Right atrium auricular region (tissue), 2 donors: Measurements from ENCODE around the gene FANCM. TPM values are rescaled to one million over a fixed set of nuclear protein-coding genes. Genes with fewer than 3 reads are reported as not detected.
"Not testable (repeated sequence)": the region's sequence is repeated elsewhere in the genome, so short reads cannot be mapped to it uniquely, and the experiment has no call there.

Experiments used
- DNase-seq: peaks from one replicate; pipeline ENCODE4 v3.0.0-alpha.2; 2019; ENCODE audit warnings: low spot score
- H3K27ac ChIP-seq, 2 donors: fragments of 200-600 bp; sonication (generic); 1 replicate in 1 of 2; 2 replicates in 1 of 2; pipeline ENCODE4 v1.5.1; 2016 to 2019
- H3K27me3 ChIP-seq, 2 donors: fragments of 200-600 bp; sonication (generic); one replicate each; pipeline versions ENCODE4 v1.5.1 to v1.6.0; 2017 to 2019
- H3K36me3 ChIP-seq: fragments of 200-600 bp; sonication (generic); one replicate; pipeline ENCODE4 v1.5.1; 2016
- H3K4me1 ChIP-seq, 2 donors: fragments of 200-600 bp; sonication (generic); one replicate each; pipeline versions ENCODE4 v1.5.1 to v1.6.0; 2017 to 2019
- H3K4me3 ChIP-seq, 2 donors: fragments of 200-600 bp; sonication (generic); 1 replicate in 1 of 2; 2 replicates in 1 of 2; pipeline ENCODE4 v1.5.1; 2017 to 2019; ENCODE audit warnings: mild to moderate bottlenecking in 1 of 2, moderate library complexity in 1 of 2
- H3K9me3 ChIP-seq, 2 donors: fragments of 200-600 bp; sonication (generic); one replicate each; pipeline ENCODE4 v1.5.1; 2019
- CTCF ChIP-seq, 2 donors: fragments of 200-600 bp; sonication (generic); IDR thresholded peaks; one replicate each; pipeline ENCODE4 v1.5.1; 2019; ENCODE audit warnings: antibody characterized with exemption in 2 of 2
- total RNA-seq, 2 donors: library from RNA; depleted of rRNA; stranded (reverse); fragments of >200 nt; gene quantifications; one replicate each; pipeline ENCODE4 v1.1.0, GENCODE V29; 2016

The FANCM gene
- total RNA-seq, 2 donors from 2014 or later, result 1.9 to 3.9 TPM

- TF ChIP-seq CTCF (IDR thresholded peaks at IDR 0.05), result peak in 1 of 2 donors; percentile 22
- Histone ChIP-seq H3K9me3 (no peaks in the 10 kb centered on the region), H3K27me3 (no peaks in the 10 kb centered on the region), H3K4me1 (no peaks in the 10 kb centered on the region), H3K4me3 (no peak overlapping the region), H3K36me3 (no peaks in the 10 kb centered on the region), H3K27ac (no peak overlapping the region)
- DNase-seq, result no peak
Measured at GRCh38 chr14:45201905-45202304, 66.2 kb downstream of the FANCM start.

- H3K9me3 ChIP-seq, result no peaks in the 10 kb centered on the region
- no peak for TF ChIP-seq CTCF (IDR thresholded peaks at IDR 0.05)
- no peaks in the 10 kb centered on the region for H3K27me3 ChIP-seq
- DNase-seq, result no peak
- H3K4me1 ChIP-seq, result no peaks in the 10 kb centered on the region
- H3K27ac ChIP-seq, result no peak overlapping the region
- no peak overlapping the region for H3K4me3 ChIP-seq
- H3K36me3 ChIP-seq, result no peaks in the 10 kb centered on the region
Measured at GRCh38 chr14:45204241-45204640, 68.5 kb downstream of the FANCM start.

- no peaks in the 10 kb centered on the region for H3K27me3 ChIP-seq
- no peaks in the 10 kb centered on the region for H3K9me3 ChIP-seq
- TF ChIP-seq CTCF (IDR thresholded peaks at IDR 0.05), result no peak
- DNase-seq, result no peak
- no peaks in the 10 kb centered on the region for H3K36me3 ChIP-seq
- H3K27ac ChIP-seq, result no peak overlapping the region
- H3K4me1 ChIP-seq, result no peaks in the 10 kb centered on the region
- H3K4me3 ChIP-seq, result no peak overlapping the region
Measured at GRCh38 chr14:45210159-45210558, 74.4 kb downstream of the FANCM start.

GRCh38 chr14:45211295-45211694, 75.6 kb downstream of the FANCM start:
- Histone ChIP-seq H3K4me1 (no peaks in the 10 kb centered on the region), H3K27ac (no peak overlapping the region), H3K36me3 (no peaks in the 10 kb centered on the region), H3K9me3 (no peaks in the 10 kb centered on the region), H3K4me3 (no peak overlapping the region), H3K27me3 (no peaks in the 10 kb centered on the region)
- no peak for TF ChIP-seq CTCF (IDR thresholded peaks at IDR 0.05)
- DNase-seq, result no peak

GRCh38 chr14:45212231-45212630, 76.5 kb downstream of the FANCM start:
- no peak for TF ChIP-seq CTCF (IDR thresholded peaks at IDR 0.05)
- Histone ChIP-seq H3K9me3 (no peaks in the 10 kb centered on the region), H3K4me3 (no peak overlapping the region), H3K27me3 (no peaks in the 10 kb centered on the region), H3K27ac (no peak overlapping the region), H3K4me1 (no peaks in the 10 kb centered on the region), H3K36me3 (no peaks in the 10 kb centered on the region)
- no peak for DNase-seq

GRCh38 chr14:45213716-45214115, 78.0 kb downstream of the FANCM start:
- not testable (repeated sequence) for H3K9me3 ChIP-seq, H3K36me3 ChIP-seq, H3K4me3 ChIP-seq, DNase-seq, H3K4me1 ChIP-seq, H3K27ac ChIP-seq, H3K27me3 ChIP-seq

- H3K36me3 ChIP-seq, DNase-seq, H3K4me3 ChIP-seq, H3K27me3 ChIP-seq, H3K9me3 ChIP-seq, H3K27ac ChIP-seq, H3K4me1 ChIP-seq: not testable (repeated sequence)
Measured at GRCh38 chr14:45214341-45214740, 78.6 kb downstream of the FANCM start.
